Activated naive CD4-positive, alpha-beta T cell treated with anti-CD3 and anti-CD28 coated beads, Interleukin-2, amount 10 ng/mL, durations not matched to agents 7 days and 5 days (primary cell): ENCODE measurements around the gene ZFP62.

Experiments used
- CTCF ChIA-PET: fragments of 350-600 bp; sonication (Branson Sonifier 250); formaldehyde crosslinking; loops from one replicate; lab custom pipeline; 2021; ENCODE audit warnings: antibody characterized with exemption; lab: Charles Lee
- DNase-seq: peaks from one replicate; pipeline ENCODE4 v3.0.0-alpha.2; 2020
- H3K27ac Mint-ChIP-seq: one replicate; pipeline ENCODE4 v1.8.0; 2021; ENCODE audit warnings: mild to moderate bottlenecking, moderate library complexity, mixed read lengths
- H3K27me3 Mint-ChIP-seq: one replicate; pipeline ENCODE4 v1.8.0; 2021; ENCODE audit warnings: mild to moderate bottlenecking, mixed read lengths
- H3K36me3 Mint-ChIP-seq: one replicate; pipeline ENCODE4 v1.8.0; 2021; ENCODE audit warnings: mixed read lengths
- H3K4me1 Mint-ChIP-seq: one replicate; pipeline ENCODE4 v1.8.0; 2021; ENCODE audit warnings: mixed read lengths
- H3K4me3 Mint-ChIP-seq: one replicate; pipeline ENCODE4 v1.8.0; 2021; ENCODE audit warnings: mild to moderate bottlenecking, moderate library complexity, mixed read lengths
- H3K9me3 Mint-ChIP-seq: one replicate; pipeline ENCODE4 v1.8.0; 2021; ENCODE audit warnings: mixed read lengths

ZFP62 gene

GRCh38 chr5:180874804-180875582, 13.9 kb upstream of the ZFP62 start:
- CTCF ChIA-PET, result no interaction called here
- H3K4me3 Mint-ChIP-seq, result no peak overlapping the region
- no peak overlapping the region for H3K27ac Mint-ChIP-seq
- H3K27me3 Mint-ChIP-seq, result peaks cover 11% of the 10 kb centered on the region
- H3K9me3 Mint-ChIP-seq, result no peaks in the 10 kb centered on the region
- H3K36me3 Mint-ChIP-seq, result no peaks in the 10 kb centered on the region
- H3K4me1 Mint-ChIP-seq, result peaks cover 10% of the 10 kb centered on the region
- DNase-seq, result no peak

- H3K27ac Mint-ChIP-seq, result no peak overlapping the region
- no peak overlapping the region for H3K4me3 Mint-ChIP-seq
- peaks cover 15% of the 10 kb centered on the region for H3K27me3 Mint-ChIP-seq
Observed at GRCh38 chr5:180873615-180874520, 12.8 kb upstream of the ZFP62 start.

GRCh38 chr5:180872419-180872818, 11.3 kb upstream of the ZFP62 start:
- Mint-ChIP-seq H3K4me1 (peaks cover 10% of the 10 kb centered on the region), H3K9me3 (no peaks in the 10 kb centered on the region), H3K27ac (no peak overlapping the region), H3K36me3 (no peaks in the 10 kb centered on the region), H3K27me3 (peaks cover 21% of the 10 kb centered on the region), H3K4me3 (no peak overlapping the region)
- no peak for DNase-seq
- CTCF ChIA-PET, result interaction anchor here (0.8 to 0.9 kb wide), 2 partner anchors 77 to 88 kb away, joined by 3 read pairs; no protein-coding TSS in a partner anchor

More at GRCh38 chr5:180873615-180874520, 12.8 kb upstream of the ZFP62 start:
- H3K9me3 Mint-ChIP-seq, result no peaks in the 10 kb centered on the region
- CTCF ChIA-PET, result no interaction called here
- peaks cover 10% of the 10 kb centered on the region for H3K4me1 Mint-ChIP-seq
- DNase-seq, result peak; percentile 23
- H3K36me3 Mint-ChIP-seq, result no peaks in the 10 kb centered on the region

GRCh38 chr5:180870276-180871068, 9.4 kb upstream of the ZFP62 start:
- Mint-ChIP-seq H3K27ac (no peak overlapping the region), H3K4me1 (peaks cover 10% of the 10 kb centered on the region), H3K36me3 (no peaks in the 10 kb centered on the region), H3K9me3 (no peaks in the 10 kb centered on the region), H3K4me3 (no peak overlapping the region), H3K27me3 (peaks cover 23% of the 10 kb centered on the region)
- CTCF ChIA-PET, result interaction anchor here (2.8 kb wide), 1 partner anchor 87 kb away, joined by 14 read pairs; no protein-coding TSS in a partner anchor
- no peak for DNase-seq

GRCh38 chr5:180869587-180869986, 8.5 kb upstream of the ZFP62 start:
- H3K27me3 Mint-ChIP-seq, result peaks cover 23% of the 10 kb centered on the region
- H3K36me3 Mint-ChIP-seq, result no peaks in the 10 kb centered on the region
- H3K9me3 Mint-ChIP-seq, result no peaks in the 10 kb centered on the region
- no peak overlapping the region for H3K4me3 Mint-ChIP-seq
- H3K27ac Mint-ChIP-seq, result no peak overlapping the region
- no peak for DNase-seq
- peaks cover 10% of the 10 kb centered on the region for H3K4me1 Mint-ChIP-seq
- CTCF ChIA-PET, result interaction anchor here (0.9 to 2.8 kb wide), 3 partner anchors 86 to 128 kb away, joined by 3 to 14 read pairs (median 3); no protein-coding TSS in a partner anchor

- peaks cover 23% of the 10 kb centered on the region for H3K27me3 Mint-ChIP-seq
- DNase-seq, result peak; percentile 81
- CTCF ChIA-PET, result interaction anchor here (0.7 to 2.8 kb wide), 10 partner anchors 17 to 299 kb away, joined by 3 to 14 read pairs (median 3); no protein-coding TSS in a partner anchor
- H3K4me1 Mint-ChIP-seq, result peaks cover 8% of the 10 kb centered on the region
- H3K36me3 Mint-ChIP-seq, result no peaks in the 10 kb centered on the region
- H3K4me3 Mint-ChIP-seq, result no peak overlapping the region
- no peaks in the 10 kb centered on the region for H3K9me3 Mint-ChIP-seq
- H3K27ac Mint-ChIP-seq, result no peak overlapping the region
Observed at GRCh38 chr5:180868960-180869359, 7.9 kb upstream of the ZFP62 start.

GRCh38 chr5:180866985-180867384, 5.9 kb upstream of the ZFP62 start:
- Mint-ChIP-seq H3K27me3 (peaks cover 22% of the 10 kb centered on the region), H3K4me3 (no peak overlapping the region), H3K9me3 (no peaks in the 10 kb centered on the region), H3K4me1 (no peaks in the 10 kb centered on the region), H3K36me3 (no peaks in the 10 kb centered on the region), H3K27ac (no peak overlapping the region)
- CTCF ChIA-PET, result interaction anchor here (0.6 kb wide), 1 partner anchor 181 kb away, joined by 3 read pairs; no protein-coding TSS in a partner anchor
- DNase-seq, result no peak

- no peaks in the 10 kb centered on the region for H3K4me1 Mint-ChIP-seq
Observed at GRCh38 chr5:180865981-180866695, 5.1 kb upstream of the ZFP62 start.

GRCh38 chr5:180862645-180863044, 1.6 kb upstream of the ZFP62 start:
- Mint-ChIP-seq H3K4me3 (no peak overlapping the region), H3K27ac (no peak overlapping the region), H3K27me3 (peaks cover 6% of the 10 kb centered on the region), H3K4me1 (peaks cover 20% of the 10 kb centered on the region), H3K36me3 (peaks cover 13% of the 10 kb centered on the region), H3K9me3 (no peaks in the 10 kb centered on the region)
- DNase-seq, result no peak
- CTCF ChIA-PET, result interaction anchor here (0.7 to 1.2 kb wide), 4 partner anchors 30 to 296 kb away, joined by 3 to 4 read pairs (median 3); no protein-coding TSS in a partner anchor

More at GRCh38 chr5:180865981-180866695, 5.1 kb upstream of the ZFP62 start:
- H3K27me3 Mint-ChIP-seq, result peaks cover 22% of the 10 kb centered on the region
- H3K27ac Mint-ChIP-seq, result no peak overlapping the region
- H3K9me3 Mint-ChIP-seq, result no peaks in the 10 kb centered on the region
- H3K36me3 Mint-ChIP-seq, result no peaks in the 10 kb centered on the region
- no peak for DNase-seq
- CTCF ChIA-PET, result interaction anchor here (0.6 kb wide), 1 partner anchor 182 kb away, joined by 3 read pairs; no protein-coding TSS in a partner anchor
- H3K4me3 Mint-ChIP-seq, result no peak overlapping the region

- Mint-ChIP-seq H3K9me3 (no peaks in the 10 kb centered on the region), H3K4me1 (peaks cover 20% of the 10 kb centered on the region), H3K27ac (peak overlapping the region; percentile 97), H3K36me3 (peaks cover 26% of the 10 kb centered on the region), H3K27me3 (peaks cover 3% of the 10 kb centered on the region), H3K4me3 (peak overlapping the region; percentile 79)
- CTCF ChIA-PET, result interaction anchor here (0.6 to 1.1 kb wide), 4 partner anchors 27 to 76 kb away, joined by 3 read pairs; no protein-coding TSS in a partner anchor
- DNase-seq, result peak; percentile 67
Observed at GRCh38 chr5:180860273-180860886, 696 bp downstream of the ZFP62 start.

- peak overlapping the region; percentile 3 for H3K4me3 Mint-ChIP-seq
- no peak overlapping the region for H3K27ac Mint-ChIP-seq
- H3K9me3 Mint-ChIP-seq, result no peaks in the 10 kb centered on the region
- CTCF ChIA-PET, result no interaction called here
- peaks cover 3% of the 10 kb centered on the region for H3K27me3 Mint-ChIP-seq
- no peak for DNase-seq
- peaks cover 20% of the 10 kb centered on the region for H3K4me1 Mint-ChIP-seq
- H3K36me3 Mint-ChIP-seq, result peaks cover 39% of the 10 kb centered on the region
Observed at GRCh38 chr5:180858586-180858985, 2.5 kb downstream of the ZFP62 start.

- Mint-ChIP-seq H3K36me3 (peaks cover 76% of the 10 kb centered on the region), H3K4me1 (peaks cover 4% of the 10 kb centered on the region)
Observed at GRCh38 chr5:180853848-180854176, 7.3 kb downstream of the ZFP62 start.

More at GRCh38 chr5:180853848-180854176, 7.3 kb downstream of the ZFP62 start:
- H3K4me3 Mint-ChIP-seq, result no peak overlapping the region
- DNase-seq, result no peak
- H3K27ac Mint-ChIP-seq, result no peak overlapping the region
- peaks cover 36% of the 10 kb centered on the region for H3K9me3 Mint-ChIP-seq
- CTCF ChIA-PET, result no interaction called here
- H3K27me3 Mint-ChIP-seq, result no peaks in the 10 kb centered on the region
